HepG2 (cell line): ENCODE data around the gene SLC8A2. TPM values are rescaled to one million over a fixed set of nuclear protein-coding genes. Genes with fewer than 3 reads are reported as not detected.

Experiments
- ATAC-seq: fragments of 200-7000 bp; cut with Tn5 transposase; 3 replicates; pipeline ENCODE4 v1.9.1; 2020; ENCODE audit warnings: mild to moderate bottlenecking, moderate library complexity
- BruUV-seq: library from RNA; stranded (reverse); fragments of 400-500 nt; replicated peaks from 2 replicates; lab custom pipeline; 2021; lab: Mats Ljungman, UMichigan
- CTCF ChIA-PET: fragments of 300-600 bp; formaldehyde crosslinking; extraction: SDS; loops from one replicate; lab custom pipeline; 2021; ENCODE audit warnings: low total read pairs, inconsistent platforms, low intra/inter-chr PET ratio; lab: Yijun Ruan, JAX
- POLR2A ChIA-PET: fragments of 350-600 bp; sonication (Branson Sonifier 250); formaldehyde crosslinking; loops from one replicate; lab custom pipeline; 2020; ENCODE audit warnings: antibody characterized with exemption, inconsistent platforms; lab: Yijun Ruan, JAX
- DNase-seq: peaks from one replicate; pipeline ENCODE4 v3.0.0-alpha.2; 2015; ENCODE audit warnings: low spot score
- FAIRE-seq: peaks from 3 replicates; lab custom pipeline; 2011; peaks lifted over from hg19 to GRCh38; lab: Jason Lieb, UNC
- H2AFZ ChIP-seq: one replicate; pipeline ENCODE4 v1.6.1; 2011; ENCODE audit warnings: low read length, inconsistent platforms
- H3K27ac ChIP-seq: fragments of 300-600 bp; 3 replicates; pipeline ENCODE4 v1.8.0; 2011; ENCODE audit warnings: mixed run types, mild to moderate bottlenecking, mixed read lengths, low read length, inconsistent platforms; ENCODE audit not compliant: insufficient read depth; ENCODE audit errors: extremely low read length
- H3K27me3 ChIP-seq, 2 experiments: fragments of 200-600 bp in 1 of 2; 2 replicates in 1 of 2; 3 replicates in 1 of 2; pipeline versions ENCODE4 v1.6.0 to v1.8.0; 2011; ENCODE audit warnings: low read length in 2 of 2, mild to moderate bottlenecking in 2 of 2, moderate library complexity in 2 of 2, inconsistent platforms in 1 of 2; ENCODE audit not compliant: insufficient read depth in 2 of 2, control insufficient read depth in 1 of 2
- H3K36me3 ChIP-seq, 2 experiments: fragments of 200-600 bp in 1 of 2; replicated peaks in 1 of 2; 2 replicates in 1 of 2; 3 replicates in 1 of 2; pipeline versions ENCODE4 v1.5.1 to v1.8.0; 2011; ENCODE audit warnings: low read length in 2 of 2, inconsistent platforms in 1 of 2; ENCODE audit not compliant: insufficient read depth in 2 of 2, control insufficient read depth in 1 of 2
- H3K4me1 ChIP-seq: 2 replicates; pipeline ENCODE4 v1.5.1; 2012; ENCODE audit warnings: low read length, inconsistent platforms; ENCODE audit not compliant: insufficient read depth
- H3K4me2 ChIP-seq: 2 replicates; pipeline ENCODE4 v1.6.0; 2011; ENCODE audit warnings: low read depth, low read length, inconsistent platforms
- H3K4me3 ChIP-seq, 3 experiments: fragments of 200-600 bp in 1 of 3; sonication (generic), shearing (Covaris generic) in 1 of 3; replicated peaks in 1 of 3; 2 replicates each; pipeline ENCODE4 v1.5.1; 2011 to 2016; ENCODE audit warnings: low read length in 3 of 3, inconsistent platforms in 2 of 3, low read depth in 2 of 3, mild to moderate bottlenecking in 2 of 3, control low read depth in 1 of 3, mixed read lengths in 1 of 3; ENCODE audit not compliant: insufficient read depth in 1 of 3
- H3K79me2 ChIP-seq: one replicate; pipeline ENCODE4 v1.6.1; 2011; ENCODE audit warnings: low read length, inconsistent platforms; ENCODE audit not compliant: insufficient read depth
- H3K9ac ChIP-seq: 2 replicates; pipeline ENCODE4 v1.6.0; 2011; ENCODE audit warnings: mild to moderate bottlenecking, low read depth, low read length, inconsistent platforms; ENCODE audit not compliant: insufficient read depth
- H3K9me3 ChIP-seq: 2 replicates; pipeline ENCODE4 v1.5.1; 2012; ENCODE audit warnings: mild to moderate bottlenecking, low read length
- H4K20me1 ChIP-seq: 2 replicates; pipeline ENCODE4 v1.6.0; 2011; ENCODE audit warnings: inconsistent platforms, mild to moderate bottlenecking, low read length, moderate library complexity; ENCODE audit not compliant: insufficient read depth
- IRF1 ChIP-seq: sonication (generic); formaldehyde crosslinking; IDR thresholded peaks from 2 replicates; pipeline ENCODE4 v1.4.0; 2020; ENCODE audit warnings: low read depth, mild to moderate bottlenecking, missing genetic modification reagents
- MZF1 ChIP-seq: sonication (generic); formaldehyde crosslinking; IDR thresholded peaks from 2 replicates; pipeline ENCODE4 v1.8.1; 2023; ENCODE audit warnings: mild to moderate bottlenecking, missing genetic modification reagents, borderline replicate concordance
- ZBTB49 ChIP-seq: sonication (generic); formaldehyde crosslinking; IDR thresholded peaks from 2 replicates; pipeline ENCODE4 v1.4.0; 2020; ENCODE audit warnings: missing genetic modification reagents, borderline replicate concordance
- ZNF253 ChIP-seq: sonication (generic); formaldehyde crosslinking; IDR thresholded peaks from 2 replicates; pipeline ENCODE4 v1.8.0; 2022; ENCODE audit warnings: mild to moderate bottlenecking, missing genetic modification reagents, borderline replicate concordance
- ZNF512B ChIP-seq: sonication (generic); formaldehyde crosslinking; IDR thresholded peaks from 2 replicates; pipeline ENCODE4 v1.5.1; 2020; ENCODE audit warnings: missing genetic modification reagents, mild to moderate bottlenecking, borderline replicate concordance
- ZNF839 ChIP-seq: sonication (generic); formaldehyde crosslinking; IDR thresholded peaks from 2 replicates; pipeline ENCODE4 v1.4.0; 2020; ENCODE audit warnings: missing genetic modification reagents, mild to moderate bottlenecking, borderline replicate concordance
- WGBS: methylation state at CpG from one replicate; pipeline ENCODE4 v1.1.6; 2017; ENCODE audit warnings: low lambda C conversion rate; 5-methylcytosine and 5-hydroxymethylcytosine counted together
- in situ Hi-C: cut with HindIII; loops from 2 replicates; pipeline ENCODE4 v1.10.0; 2017; ENCODE audit warnings: low pct_unique_long_range_greater_than_20kb; ENCODE audit not compliant: extremely low pct_ligation_motif_present
- intact Hi-C: fragments of 100-400 bp; cut with micrococcal nuclease; formaldehyde crosslinking; loops from one replicate; pipeline ENCODE4 v1.10.0; 2022; ENCODE audit not compliant: unreplicated experiment
- polyA plus RNA-seq, 8 experiments: library from polyadenylated mRNA; depleted of rRNA in 3 of 8; stranded (reverse) in 7 of 8; unstranded in 1 of 8; fragments of >200 nt; fragmentation: Illumina TruSeq in 4 of 8; extraction: Trizol in 4 of 8; gene quantifications; 2 replicates each; pipeline versions ENCODE4 v1.2.1 to v1.2.3, GENCODE V29; 2011 to 2016; ENCODE audit warnings: low read depth in 4 of 8, missing spikeins in 1 of 8, mixed read lengths in 1 of 8; ENCODE audit not compliant: insufficient read depth in 1 of 8
- total RNA-seq, 5 experiments: library from RNA; depleted of rRNA; stranded (reverse); fragments of >200 nt; fragmentation: Illumina TruSeq; extraction: Trizol; gene quantifications; 2 replicates each; pipeline ENCODE4 v1.2.3, GENCODE V29; 2016; ENCODE audit warnings: low read depth in 1 of 5

The SLC8A2 gene
- total and polyA plus RNA-seq, 2 of the 13 experiments (the other 11 are each of a cell fraction or from before 2014, with no cell fraction given): 0.02 TPM; not detected in 1

GRCh38 chr19:47458672-47459071 lies 13.0 kb downstream of the SLC8A2 start:
- in situ Hi-C loops (no loop called here), intact Hi-C loops (no loop called here)
- WGBS: under 1% methylated on average over 5 of the region's 5 CpGs
- BruUV-seq: no TSS peak
- no peak for TF ChIP-seq MZF1 (CRISPR knock-in tag)
- Histone ChIP-seq H3K79me2 (no peaks in the 10 kb centered on the region), H3K4me3 (no peak overlapping the region), H3K9me3 (no peaks in the 10 kb centered on the region), H3K4me1 (peaks cover 16% of the 10 kb centered on the region), H4K20me1 (no peaks in the 10 kb centered on the region), H3K27me3 (peaks cover 5 to 55% of the 10 kb centered on the region in 2 experiments), H3K4me2 (no peak overlapping the region), H3K27ac (no peak overlapping the region), H3K36me3 (no peaks in the 10 kb centered on the region), H2AFZ (no peak overlapping the region), H3K9ac (no peak overlapping the region)
- FAIRE-seq (no peak), DNase-seq (no peak), ATAC-seq (no peak)
- CTCF ChIA-PET: no interaction called here
- POLR2A ChIA-PET: no interaction called here

GRCh38 chr19:47456721-47457474 lies 14.8 kb downstream of the SLC8A2 start:
- intact Hi-C loops (no loop called here), in situ Hi-C loops (no loop called here)
- Histone ChIP-seq H4K20me1 (no peaks in the 10 kb centered on the region), H3K36me3 (no peaks in the 10 kb centered on the region), H3K27me3 (peaks cover 5 to 54% of the 10 kb centered on the region in 2 experiments), H3K4me1 (peaks cover 16% of the 10 kb centered on the region), H3K27ac (no peak overlapping the region), H2AFZ (no peak overlapping the region), H3K9me3 (no peaks in the 10 kb centered on the region), H3K9ac (no peak overlapping the region), H3K4me2 (no peak overlapping the region; the same call in 1 of the 2 replicates), H3K79me2 (no peaks in the 10 kb centered on the region), H3K4me3 (no peak overlapping the region)
- FAIRE-seq: no peak
- TF ChIP-seq ZNF253 (no peak), IRF1 (no peak), ZNF512B (no peak), ZBTB49 (CRISPR knock-in tag) (no peak), ZNF839 (CRISPR knock-in tag) (no peak)
- no peak for DNase-seq
- no TSS peak for BruUV-seq
- ChIA-PET CTCF (no interaction called here), POLR2A (no interaction called here)
- 51% methylated on average over 20 of the region's 77 CpGs for WGBS
- ATAC-seq: no peak
